A549 (cell line): ENCODE data around the gene FN3KRP. TPM values are rescaled to one million over a fixed set of nuclear protein-coding genes. Genes with fewer than 3 reads are reported as not detected.

ENCODE experiments used
- ATAC-seq, 2 experiments: fragments of 200-7000 bp in 1 of 2; fragments of >200 bp in 1 of 2; cut with Nextera tagmentation in 1 of 2; cut with Tn5 transposase in 1 of 2; 3 replicates each; pipeline versions ENCODE4 v1.8.0 to v1.9.1; 2018 to 2020; ENCODE audit warnings: mild to moderate bottlenecking in 1 of 2, moderate library complexity in 1 of 2
- CTCF ChIA-PET: fragments of 300-600 bp; sonication (Branson Sonifier 250); formaldehyde crosslinking; extraction: SDS; loops from one replicate; lab custom pipeline; 2021; ENCODE audit warnings: antibody characterized with exemption, inconsistent platforms; lab: Yijun Ruan, JAX
- POLR2A ChIA-PET: fragments of 350-600 bp; formaldehyde crosslinking; extraction: SDS; loops from one replicate; lab custom pipeline; 2021; ENCODE audit warnings: antibody characterized with exemption, inconsistent platforms; lab: Yijun Ruan, JAX
- DNase-seq, 2 experiments: peaks; one replicate each; pipeline versions ENCODE4 v3.0.0 to v3.0.0-alpha.2; 2011 to 2016; ENCODE audit warnings: low read depth in 1 of 2, low spot score in 1 of 2
- FAIRE-seq: peaks from 2 replicates; lab custom pipeline; 2011; peaks lifted over from hg19 to GRCh38; lab: Jason Lieb, UNC
- H3K27ac ChIP-seq, 2 experiments: fragments of >200 bp; sonication (Bioruptor Twin); formaldehyde crosslinking; 3 replicates each; pipeline ENCODE4 v1.5.1; 2016 to 2017
- H3K4me1 ChIP-seq: fragments of >200 bp; sonication (Bioruptor Twin); formaldehyde crosslinking; 3 replicates; pipeline ENCODE4 v1.6.1; 2016
- H3K4me2 ChIP-seq: fragments of >200 bp; sonication (Bioruptor Twin); formaldehyde crosslinking; 3 replicates; pipeline ENCODE4 v1.6.1; 2016
- H3K4me3 ChIP-seq: fragments of >200 bp; sonication (Bioruptor Twin); formaldehyde crosslinking; 3 replicates; pipeline ENCODE4 v1.5.1; 2016
- H3K9me3 ChIP-seq: fragments of >200 bp; sonication (Bioruptor Twin); formaldehyde crosslinking; 3 replicates; pipeline ENCODE4 v1.6.1; 2016
- CBX8 ChIP-seq: fragments of 200-600 bp; sonication (generic); IDR thresholded peaks from 2 replicates; pipeline ENCODE4 v1.6.1; 2016
- CHD2 ChIP-seq: fragments of 150-350 bp; IDR thresholded peaks from 2 replicates; pipeline ENCODE4 v1.6.1; 2014; ENCODE audit warnings: low read length; ENCODE audit not compliant: partially characterized antibody
- CTCF ChIP-seq: fragments of >200 bp; sonication (Bioruptor Twin); formaldehyde crosslinking; IDR thresholded peaks from 3 replicates; pipeline ENCODE4 v1.5.1; 2016
- ELK1 ChIP-seq: fragments of 150-350 bp; IDR thresholded peaks from 2 replicates; pipeline ENCODE4 v1.6.1; 2014; ENCODE audit warnings: low read depth, mild to moderate bottlenecking, low read length
- HEYL ChIP-seq: fragments of 250-450 bp; sonication (Bioruptor Pico); IDR thresholded peaks from 2 replicates; pipeline ENCODE4 v1.8.0; 2021; ENCODE audit warnings: mild to moderate bottlenecking, moderate library complexity
- HMGXB4 ChIP-seq: fragments of 250-450 bp; sonication (Bioruptor Pico); IDR thresholded peaks from 2 replicates; pipeline ENCODE4 v1.5.0; 2021; ENCODE audit warnings: mild to moderate bottlenecking, moderate library complexity, borderline replicate concordance
- HOXB5 ChIP-seq: fragments of 250-450 bp; sonication (Bioruptor Pico); IDR thresholded peaks from 2 replicates; pipeline ENCODE4 v1.5.0; 2020; ENCODE audit warnings: mild to moderate bottlenecking, moderate library complexity
- NFE2L2 ChIP-seq: fragments of 150-350 bp; conservative IDR thresholded peaks from 2 replicates; pipeline ENCODE4 v1.6.1; 2014; ENCODE audit warnings: low read length
- REST ChIP-seq: fragments of 200-600 bp; sonication (generic); IDR thresholded peaks from 2 replicates; pipeline ENCODE4 v1.6.1; 2016; ENCODE audit warnings: antibody characterized with exemption, mild to moderate bottlenecking, moderate library complexity
- RNF2 ChIP-seq: fragments of 200-600 bp; sonication (generic); IDR thresholded peaks from 2 replicates; pipeline ENCODE4 v1.6.1; 2016; ENCODE audit warnings: low read depth, mild to moderate bottlenecking, antibody characterized with exemption, moderate library complexity, borderline replicate concordance
- SREBF2 ChIP-seq: fragments of 450-650 bp; IDR thresholded peaks from 2 replicates; pipeline ENCODE4 v1.6.1; 2014; ENCODE audit warnings: mild to moderate bottlenecking, moderate library complexity
- TP53 ChIP-seq: fragments of 250-450 bp; sonication (Bioruptor Pico); IDR thresholded peaks from 2 replicates; pipeline ENCODE4 v1.5.0; 2021; ENCODE audit warnings: mild to moderate bottlenecking, moderate library complexity
- ZNF302 ChIP-seq: fragments of 250-450 bp; sonication (Bioruptor Pico); IDR thresholded peaks from 2 replicates; pipeline ENCODE4 v1.9.0; 2021; ENCODE audit warnings: inconsistent platforms, mild to moderate bottlenecking, moderate library complexity
- WGBS: methylation state at CpG from one replicate; pipeline ENCODE4 v1.1.6; 2017; ENCODE audit errors: missing lambda C conversion rate; 5-methylcytosine and 5-hydroxymethylcytosine counted together
- polyA plus RNA-seq, 4 experiments: library from polyadenylated mRNA; depleted of rRNA in 3 of 4; stranded (reverse); fragments of >200 nt; fragmentation: RNase III in 1 of 4; extraction: RNeasy Plus Mini Kit Qiagen cat#74134 plus additional on column Dnase treatment in 1 of 4; gene quantifications; 2 replicates in 3 of 4; 3 replicates in 1 of 4; pipeline ENCODE4 v1.2.3, GENCODE V29; 2011 to 2017

FN3KRP gene
- polyA plus RNA-seq, 2 of the 4 experiments (the other 2 are of a cell fraction) = 41.1 to 62.4 TPM

- ChIA-PET CTCF (interaction anchor here (0.6 to 19.3 kb wide), 6 partner anchors 7 to 489 kb away, joined by 3 to 450 read pairs (median 4); no protein-coding TSS in a partner anchor), POLR2A (interaction anchor here (0.9 kb wide), 1 partner anchor 27 kb away, joined by 3 read pairs; the partner anchor contains the start of gene RAB40B)
- no peak overlapping the region for H3K4me2 ChIP-seq
- H3K27ac ChIP-seq = no peak overlapping the region
- TF ChIP-seq HEYL = no peak
- no peak for TF ChIP-seq ELK1
- TF ChIP-seq REST = no peak
- FAIRE-seq = peak; percentile 54
- DNase-seq = no peak
- 92% methylated on average over 19 of the region's 19 CpGs for WGBS
- no peaks in the 10 kb centered on the region for H3K9me3 ChIP-seq
- no peak for ATAC-seq
- H3K4me3 ChIP-seq = no peak overlapping the region
- peaks cover 6% of the 10 kb centered on the region; the same call in 2 of the 3 replicates for H3K4me1 ChIP-seq
These were observed 45.6 kb upstream of the FN3KRP start for GRCh38 chr17:82670661-82671450.

- ATAC-seq = no peak
These were observed 41.6 kb upstream of the FN3KRP start for GRCh38 chr17:82674656-82675475.

More at GRCh38 chr17:82674656-82675475, 41.6 kb upstream of the FN3KRP start:
- POLR2A ChIA-PET = no interaction called here
- Histone ChIP-seq H3K9me3 (no peaks in the 10 kb centered on the region), H3K4me1 (no peaks in the 10 kb centered on the region; the same call in 2 of the 3 replicates), H3K27ac (no peak overlapping the region), H3K4me2 (no peak overlapping the region), H3K4me3 (no peak overlapping the region)
- 79% methylated on average over 20 of the region's 20 CpGs for WGBS
- CTCF ChIA-PET = interaction anchor here (0.6 to 2.1 kb wide), 3 partner anchors 101 to 305 kb away, joined by 4 to 7 read pairs (median 4); no protein-coding TSS in a partner anchor
- no peak for TF ChIP-seq CHD2
- no peak for TF ChIP-seq SREBF2
- TF ChIP-seq CBX8 = no peak
- no peak for TF ChIP-seq TP53
- no peak for TF ChIP-seq HMGXB4
- no peak for TF ChIP-seq RNF2
- TF ChIP-seq CTCF = no peak
- TF ChIP-seq HOXB5 (CRISPR knock-in tag) = no peak
- TF ChIP-seq NFE2L2 = no peak
- no peak for TF ChIP-seq REST
- TF ChIP-seq HEYL = no peak
- no peak for TF ChIP-seq ZNF302
- FAIRE-seq = no peak
- DNase-seq = no peak
